ENCODE data around the gene TAS1R3.
A peak's percentile ranks its signal among the peaks of the same experiment; 100 is the strongest.

Gene TAS1R3

DNA sequence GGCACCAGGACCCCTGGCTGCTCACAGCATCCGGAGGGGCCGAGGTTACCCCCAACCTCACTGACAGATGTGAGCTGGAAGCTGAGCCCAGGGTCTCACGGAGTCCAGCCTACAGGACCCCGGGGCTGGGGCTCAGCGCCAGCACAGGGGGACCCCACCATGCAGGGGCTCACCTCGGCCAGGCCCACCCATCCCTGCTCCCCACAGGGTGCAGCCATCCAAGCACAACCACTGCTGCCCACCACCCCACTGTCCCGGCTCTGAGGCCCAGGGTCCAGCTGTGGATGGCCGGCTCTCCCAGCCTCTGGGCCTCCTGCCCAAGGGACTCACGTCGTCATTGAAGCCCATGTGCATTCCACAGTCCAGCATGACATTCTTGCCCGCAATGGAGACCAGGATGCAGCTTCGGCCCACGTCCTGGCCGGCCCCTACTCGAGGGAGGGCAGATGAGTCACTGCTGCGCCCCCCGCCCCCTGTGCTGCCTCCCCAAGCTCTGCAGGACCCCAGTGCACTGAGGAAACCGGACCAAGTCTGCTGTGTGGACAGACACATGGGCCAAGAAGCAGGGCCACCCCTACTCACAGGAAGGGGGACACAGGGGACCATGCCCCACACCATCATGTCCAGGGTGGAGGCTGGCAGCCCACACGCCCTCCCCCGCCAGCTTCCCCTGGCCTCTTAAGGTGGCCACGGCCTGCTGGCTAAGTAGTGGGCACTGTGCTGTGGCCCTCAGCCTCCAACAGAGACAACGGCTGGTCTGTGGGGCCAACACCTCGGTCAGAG, 10.2 kb upstream of the TAS1R3 start:
- no peak for DNase-seq (ENCODE audit: low read depth in 4 of 4, low spot score in 1 of 4)

DNA sequence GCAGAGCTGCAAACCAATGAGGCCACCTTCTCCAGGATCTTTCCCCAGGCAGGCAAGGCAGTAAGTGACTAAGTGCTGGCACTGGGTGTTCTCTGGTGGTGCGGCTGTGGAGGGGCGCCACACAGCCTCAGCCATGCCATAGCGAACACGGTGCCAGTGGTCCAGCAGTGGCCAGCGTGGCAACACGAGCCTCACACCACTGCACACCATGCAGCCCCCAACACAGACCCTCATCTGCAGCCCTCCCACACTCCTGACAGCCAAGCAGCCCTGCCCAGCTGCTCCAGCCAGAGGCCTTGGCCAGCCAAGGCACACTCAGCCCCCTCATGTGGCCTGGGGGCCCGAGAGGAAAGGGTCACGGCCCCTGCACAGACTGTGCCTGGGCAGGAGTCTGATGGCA, 9.6 kb upstream of the TAS1R3 start:
- no peak for DNase-seq (ENCODE audit: low read depth in 4 of 4, low spot score in 1 of 4)

DNA sequence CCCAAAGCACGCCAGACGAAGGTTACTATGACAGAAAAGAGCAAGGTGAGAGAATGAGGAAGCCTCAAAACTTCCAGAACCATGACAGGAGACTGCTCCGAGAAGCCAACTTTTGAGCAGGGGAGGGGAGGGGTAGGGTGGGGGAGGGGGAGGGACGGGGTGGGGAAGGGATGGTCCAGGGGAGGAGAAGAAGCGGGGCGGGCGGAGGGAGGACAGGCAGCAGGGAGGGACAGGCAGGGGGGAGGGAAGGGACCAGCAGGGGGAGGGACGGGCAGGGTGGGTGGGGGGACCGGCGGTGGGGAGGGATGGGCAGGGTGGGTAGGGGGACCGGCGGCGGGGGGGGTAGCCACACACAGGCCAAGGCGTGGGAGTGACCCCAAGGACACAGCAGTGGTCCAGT, 8.7 kb upstream of the TAS1R3 start:
- no peak for DNase-seq (ENCODE audit: low read depth in 4 of 4, low spot score in 1 of 4)

DNA sequence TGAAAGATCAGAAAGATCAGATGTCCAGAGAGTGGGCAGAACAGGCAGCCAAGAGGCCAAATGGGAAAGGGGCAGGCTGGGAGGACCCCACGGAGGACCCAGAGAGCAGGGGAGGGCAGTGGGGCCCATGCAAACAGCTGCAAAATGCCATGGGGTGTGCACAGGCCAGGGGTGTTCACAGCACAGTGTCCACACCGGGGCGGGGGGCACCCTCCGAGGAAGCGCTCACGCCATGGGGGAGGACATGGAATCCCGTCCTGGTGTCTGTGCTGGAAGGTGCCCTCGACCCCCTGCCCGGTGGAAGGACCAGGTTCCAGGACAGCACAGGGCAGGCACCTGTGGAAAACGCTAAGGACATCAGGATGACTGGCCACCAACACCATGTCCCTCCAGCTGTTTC, 8.1 kb upstream of the TAS1R3 start:
- no peak for DNase-seq (ENCODE audit: low read depth in 4 of 4, low spot score in 1 of 4)

DNA sequence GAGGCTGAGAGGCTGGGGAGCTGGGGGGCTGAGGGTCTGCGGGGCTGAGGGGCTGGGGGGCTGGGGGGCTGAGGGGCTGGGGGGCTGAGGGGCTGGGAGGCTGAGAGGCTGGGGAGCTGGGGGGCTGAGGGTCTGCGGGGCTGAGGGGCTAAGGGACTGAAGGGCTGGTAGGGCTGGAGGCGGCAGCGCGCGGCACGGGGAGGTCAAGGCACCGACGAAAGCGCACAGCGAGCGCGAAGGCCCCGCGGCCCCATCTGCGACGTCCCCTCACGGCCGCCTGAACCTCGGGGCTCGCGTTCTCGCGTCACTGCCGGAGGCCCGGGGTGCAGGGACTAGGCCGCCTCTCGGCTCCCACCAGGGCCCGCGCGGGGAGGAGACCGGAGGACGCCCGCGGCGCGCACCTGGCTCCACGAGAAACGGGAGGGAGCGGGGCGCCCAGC, 7.0 kb upstream of the TAS1R3 start:
- no peak for DNase-seq (ENCODE audit: low read depth in 4 of 4, low spot score in 1 of 4)

DNA sequence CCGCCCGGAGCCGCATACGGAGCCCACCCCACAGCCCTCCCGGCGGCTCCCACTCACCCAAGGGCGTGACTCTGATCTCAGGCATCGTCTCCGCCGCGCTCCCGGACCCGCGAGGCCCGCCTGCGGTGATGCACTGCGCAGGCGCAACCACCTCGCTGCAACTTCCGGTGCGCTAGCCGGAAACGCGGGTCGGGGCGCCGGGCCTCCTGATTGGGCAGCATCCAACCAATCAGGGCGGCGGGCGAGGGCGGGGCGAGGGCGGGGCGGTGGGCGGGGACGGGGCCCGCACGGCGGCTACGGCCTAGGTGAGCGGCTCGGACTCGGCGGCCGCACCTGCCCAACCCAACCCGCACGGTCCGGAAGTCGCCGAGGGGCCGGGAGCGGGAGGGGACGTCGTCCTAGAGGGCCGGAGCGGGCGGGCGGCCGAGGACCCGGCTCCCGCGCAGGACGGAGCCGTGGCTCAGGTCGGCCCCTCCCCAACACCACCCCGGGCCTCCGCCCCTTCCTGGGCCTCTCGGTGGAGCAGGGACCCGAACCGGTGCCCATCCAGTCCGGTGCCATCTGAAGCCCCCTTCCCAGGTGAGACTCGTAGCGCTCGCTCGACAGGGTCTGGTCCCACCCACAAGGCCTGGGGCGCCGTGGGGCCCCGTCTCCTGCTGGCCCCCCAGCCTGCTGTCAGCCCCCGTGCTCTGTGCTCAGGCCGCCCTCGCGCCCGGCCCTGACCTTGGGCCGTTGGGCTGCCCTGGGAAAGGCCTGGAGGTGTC, 6.4 kb upstream of the TAS1R3 start, which contains the start of the genes CPTP and INTS11:
Gene CPTP (plus strand): TSS at position 279 of the 764 bp plus-strand sequence. CDS start 2,109 bp downstream, outside the sequence.
Gene INTS11 (minus strand): TSS at position 137 of the 764 bp plus-strand sequence. CDS start 52 bp downstream, at position 85.
- DNase-seq (ENCODE audit: low read depth in 4 of 4, low spot score in 1 of 4) = peak; percentile 89 to 94 (median 94)

DNA sequence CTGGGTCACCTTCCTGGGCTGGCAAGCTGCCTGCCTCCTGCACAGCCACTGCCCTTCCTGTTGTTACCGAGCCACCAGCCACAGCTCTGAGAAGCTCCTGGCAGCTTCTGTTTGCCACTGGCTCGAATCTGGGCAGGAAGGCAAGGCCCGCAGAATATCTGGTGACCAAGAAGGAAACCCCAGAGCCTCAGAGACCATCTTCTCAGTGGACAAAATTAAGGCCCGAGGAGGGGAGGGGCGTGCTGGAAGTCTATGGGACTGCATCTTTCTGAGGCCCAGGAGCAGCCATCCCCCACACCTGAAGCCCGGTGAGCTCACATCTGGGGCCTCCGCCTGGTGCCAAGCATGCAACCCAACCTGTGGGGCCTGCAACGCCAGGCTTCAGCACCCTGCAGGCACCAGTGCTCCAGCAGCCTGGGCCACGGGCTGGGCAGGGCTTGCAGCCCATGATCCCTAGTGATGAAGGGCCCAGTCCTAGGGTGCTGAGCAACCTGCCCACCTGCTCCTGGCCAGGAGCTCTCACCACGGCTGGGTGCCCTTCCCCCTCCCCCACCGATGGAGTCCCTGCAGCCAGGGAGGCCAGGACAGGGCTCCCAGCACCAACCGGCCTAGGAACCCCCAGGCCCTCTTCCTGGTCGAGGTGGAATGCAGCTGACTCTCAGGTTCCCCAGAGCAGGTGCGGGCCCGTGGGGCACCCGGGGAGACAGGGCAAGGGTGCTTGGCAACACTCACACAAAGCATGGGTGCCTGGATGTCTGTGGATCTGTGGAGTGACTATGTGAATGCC, 5.6 kb upstream of the TAS1R3 start:
- DNase-seq (ENCODE audit: low read depth in 4 of 4, low spot score in 1 of 4) = no peak

DNA sequence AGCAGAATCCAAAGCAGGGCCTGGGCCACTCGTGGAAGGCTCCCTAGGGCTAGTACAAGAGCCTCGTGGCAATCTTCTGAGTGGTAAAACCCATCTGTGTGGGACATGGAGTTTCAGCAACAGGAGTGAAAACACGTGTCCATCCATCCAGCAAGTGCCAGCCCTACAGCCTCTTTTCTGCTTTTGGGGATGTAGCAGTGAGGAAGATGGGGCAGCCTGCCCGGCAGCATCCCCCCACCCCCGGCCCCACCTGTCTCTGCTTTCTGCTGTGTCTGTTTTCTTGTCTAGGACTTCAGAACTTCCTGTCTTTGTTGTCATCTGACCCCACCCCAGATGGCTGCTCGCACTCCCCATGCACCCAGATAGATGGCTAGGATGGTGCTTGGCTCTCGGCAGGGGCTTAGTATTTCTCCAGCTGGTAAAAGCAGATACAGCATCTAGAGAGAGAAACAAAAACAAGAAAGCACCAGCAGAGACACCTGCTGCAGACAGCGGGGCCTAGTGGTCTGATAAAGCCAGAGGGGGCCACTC, 4.9 kb upstream of the TAS1R3 start:
- DNase-seq (ENCODE audit: low read depth in 4 of 4, low spot score in 1 of 4) = no peak

DNA sequence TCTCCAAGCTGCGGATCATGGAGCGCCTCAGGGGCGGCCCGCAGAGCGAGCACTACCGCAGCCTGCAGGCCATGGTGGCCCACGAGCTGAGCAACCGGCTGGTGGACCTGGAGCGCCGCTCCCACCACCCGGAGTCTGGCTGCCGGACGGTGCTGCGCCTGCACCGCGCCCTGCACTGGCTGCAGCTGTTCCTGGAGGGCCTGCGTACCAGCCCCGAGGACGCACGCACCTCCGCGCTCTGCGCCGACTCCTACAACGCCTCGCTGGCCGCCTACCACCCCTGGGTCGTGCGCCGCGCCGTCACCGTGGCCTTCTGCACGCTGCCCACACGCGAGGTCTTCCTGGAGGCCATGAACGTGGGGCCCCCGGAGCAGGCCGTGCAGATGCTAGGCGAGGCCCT, 3.8 kb upstream of the TAS1R3 start:
- no peak for DNase-seq (ENCODE audit: low read depth in 4 of 4, low spot score in 1 of 4)

DNA sequence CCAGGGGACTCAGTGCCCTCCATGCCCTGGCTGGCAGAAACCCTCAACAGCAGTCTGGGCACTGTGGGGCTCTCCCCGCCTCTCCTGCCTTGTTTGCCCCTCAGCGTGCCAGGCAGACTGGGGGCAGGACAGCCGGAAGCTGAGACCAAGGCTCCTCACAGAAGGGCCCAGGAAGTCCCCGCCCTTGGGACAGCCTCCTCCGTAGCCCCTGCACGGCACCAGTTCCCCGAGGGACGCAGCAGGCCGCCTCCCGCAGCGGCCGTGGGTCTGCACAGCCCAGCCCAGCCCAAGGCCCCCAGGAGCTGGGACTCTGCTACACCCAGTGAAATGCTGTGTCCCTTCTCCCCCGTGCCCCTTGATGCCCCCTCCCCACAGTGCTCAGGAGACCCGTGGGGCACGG, 2.8 kb upstream of the TAS1R3 start:
- no peak for DNase-seq (ENCODE audit: low read depth in 4 of 4, low spot score in 1 of 4)

DNA sequence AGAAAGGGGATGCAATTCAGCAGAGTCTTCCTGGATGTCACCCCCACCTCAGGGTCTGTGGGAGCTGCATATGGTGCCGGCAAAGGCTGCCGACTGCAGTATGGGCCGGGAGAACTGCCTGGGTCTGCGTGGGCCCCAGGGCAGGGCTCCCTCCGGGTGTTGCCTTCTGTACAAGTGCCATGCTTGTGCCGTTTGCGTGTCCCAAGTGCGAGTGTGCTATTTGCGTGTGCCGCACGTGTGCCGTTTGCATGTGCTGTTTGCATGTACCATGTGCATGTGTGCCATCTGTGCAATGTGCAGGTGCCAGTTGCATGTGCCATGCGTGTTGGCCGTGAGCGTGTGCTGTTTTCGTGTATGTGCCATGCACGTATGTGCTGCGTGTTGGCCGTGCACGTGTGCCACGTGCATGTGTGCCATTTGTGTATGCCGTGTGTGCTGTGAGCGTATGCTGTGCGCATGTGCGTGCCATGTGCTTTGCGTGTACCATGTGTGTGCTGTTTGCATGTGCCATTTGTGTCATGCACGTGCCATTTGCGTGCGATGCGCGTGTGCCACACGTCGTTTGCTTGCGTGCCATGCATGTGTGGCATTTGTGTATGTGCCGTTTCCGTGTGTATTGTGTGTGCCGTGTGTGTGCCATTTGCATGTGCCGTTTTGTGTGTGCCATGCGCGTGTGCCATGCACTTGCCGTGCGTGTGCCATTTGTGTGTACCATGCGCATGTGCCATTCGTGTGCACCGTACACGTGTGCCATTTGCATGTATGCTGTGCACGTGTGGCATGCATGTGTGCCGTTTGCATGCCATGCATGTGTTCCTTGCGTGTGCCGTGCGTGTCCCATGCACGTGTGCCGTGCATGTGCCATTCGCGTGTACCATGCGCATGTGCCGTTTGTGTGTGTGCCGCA, 1.5 kb upstream of the TAS1R3 start:
- no peak for DNase-seq (ENCODE audit: low read depth in 4 of 4, low spot score in 1 of 4)

DNA sequence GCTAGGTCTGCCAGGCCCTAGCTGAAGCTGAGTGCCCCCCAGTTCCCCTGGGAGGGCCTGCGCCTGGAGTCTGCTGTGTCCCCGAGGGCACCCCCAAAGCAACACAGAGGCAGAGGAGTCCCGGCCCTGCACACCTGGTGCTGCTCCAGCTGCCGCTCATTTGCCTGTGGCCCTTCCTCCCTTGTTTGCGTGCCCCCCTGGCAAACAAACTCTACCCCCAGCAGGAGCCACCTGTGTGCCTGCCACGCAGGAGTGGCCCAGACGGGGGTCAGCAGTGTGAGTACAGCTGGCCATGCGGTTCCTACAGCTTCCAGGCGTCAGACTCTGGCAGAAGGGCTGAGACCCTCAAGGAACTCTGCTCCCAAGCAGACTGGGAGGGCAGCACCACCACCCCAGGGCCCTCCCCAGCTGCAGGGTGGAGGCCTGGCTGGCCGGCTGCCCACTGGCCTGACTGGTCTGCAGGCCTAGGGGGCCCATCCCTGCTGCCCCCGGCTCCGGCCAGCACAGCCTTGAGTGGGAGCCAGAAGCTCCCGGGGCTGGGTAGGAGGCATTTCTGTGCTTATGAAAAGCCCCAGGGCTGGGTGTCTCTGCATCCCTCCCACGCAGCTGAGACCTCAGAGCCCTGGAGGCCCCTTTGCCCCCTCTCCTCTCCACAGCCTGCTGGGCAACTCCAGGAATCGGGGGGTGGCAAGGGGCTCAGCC, 563 bp upstream of the TAS1R3 start:
- no peak for DNase-seq (ENCODE audit: low read depth in 4 of 4, low spot score in 1 of 4)

DNA sequence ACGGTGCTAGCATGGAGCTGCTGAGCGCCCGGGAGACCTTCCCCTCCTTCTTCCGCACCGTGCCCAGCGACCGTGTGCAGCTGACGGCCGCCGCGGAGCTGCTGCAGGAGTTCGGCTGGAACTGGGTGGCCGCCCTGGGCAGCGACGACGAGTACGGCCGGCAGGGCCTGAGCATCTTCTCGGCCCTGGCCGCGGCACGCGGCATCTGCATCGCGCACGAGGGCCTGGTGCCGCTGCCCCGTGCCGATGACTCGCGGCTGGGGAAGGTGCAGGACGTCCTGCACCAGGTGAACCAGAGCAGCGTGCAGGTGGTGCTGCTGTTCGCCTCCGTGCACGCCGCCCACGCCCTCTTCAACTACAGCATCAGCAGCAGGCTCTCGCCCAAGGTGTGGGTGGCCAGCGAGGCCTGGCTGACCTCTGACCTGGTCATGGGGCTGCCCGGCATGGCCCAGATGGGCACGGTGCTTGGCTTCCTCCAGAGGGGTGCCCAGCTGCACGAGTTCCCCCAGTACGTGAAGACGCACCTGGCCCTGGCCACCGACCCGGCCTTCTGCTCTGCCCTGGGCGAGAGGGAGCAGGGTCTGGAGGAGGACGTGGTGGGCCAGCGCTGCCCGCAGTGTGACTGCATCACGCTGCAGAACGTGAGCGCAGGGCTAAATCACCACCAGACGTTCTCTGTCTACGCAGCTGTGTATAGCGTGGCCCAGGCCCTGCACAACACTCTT, 1.1 kb downstream of the TAS1R3 start:
- DNase-seq (ENCODE audit: low read depth in 4 of 4, low spot score in 1 of 4) = no peak

DNA sequence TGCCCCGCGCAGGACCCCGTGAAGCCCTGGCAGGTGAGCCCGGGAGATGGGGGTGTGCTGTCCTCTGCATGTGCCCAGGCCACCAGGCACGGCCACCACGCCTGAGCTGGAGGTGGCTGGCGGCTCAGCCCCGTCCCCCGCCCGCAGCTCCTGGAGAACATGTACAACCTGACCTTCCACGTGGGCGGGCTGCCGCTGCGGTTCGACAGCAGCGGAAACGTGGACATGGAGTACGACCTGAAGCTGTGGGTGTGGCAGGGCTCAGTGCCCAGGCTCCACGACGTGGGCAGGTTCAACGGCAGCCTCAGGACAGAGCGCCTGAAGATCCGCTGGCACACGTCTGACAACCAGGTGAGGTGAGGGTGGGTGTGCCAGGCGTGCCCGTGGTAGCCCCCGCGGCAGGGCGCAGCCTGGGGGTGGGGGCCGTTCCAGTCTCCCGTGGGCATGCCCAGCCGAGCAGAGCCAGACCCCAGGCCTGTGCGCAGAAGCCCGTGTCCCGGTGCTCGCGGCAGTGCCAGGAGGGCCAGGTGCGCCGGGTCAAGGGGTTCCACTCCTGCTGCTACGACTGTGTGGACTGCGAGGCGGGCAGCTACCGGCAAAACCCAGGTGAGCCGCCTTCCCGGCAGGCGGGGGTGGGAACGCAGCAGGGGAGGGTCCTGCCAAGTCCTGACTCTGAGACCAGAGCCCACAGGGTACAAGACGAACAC, 1.8 kb downstream of the TAS1R3 start:
- DNase-seq (ENCODE audit: low read depth in 4 of 4, low spot score in 1 of 4) = no peak

DNA sequence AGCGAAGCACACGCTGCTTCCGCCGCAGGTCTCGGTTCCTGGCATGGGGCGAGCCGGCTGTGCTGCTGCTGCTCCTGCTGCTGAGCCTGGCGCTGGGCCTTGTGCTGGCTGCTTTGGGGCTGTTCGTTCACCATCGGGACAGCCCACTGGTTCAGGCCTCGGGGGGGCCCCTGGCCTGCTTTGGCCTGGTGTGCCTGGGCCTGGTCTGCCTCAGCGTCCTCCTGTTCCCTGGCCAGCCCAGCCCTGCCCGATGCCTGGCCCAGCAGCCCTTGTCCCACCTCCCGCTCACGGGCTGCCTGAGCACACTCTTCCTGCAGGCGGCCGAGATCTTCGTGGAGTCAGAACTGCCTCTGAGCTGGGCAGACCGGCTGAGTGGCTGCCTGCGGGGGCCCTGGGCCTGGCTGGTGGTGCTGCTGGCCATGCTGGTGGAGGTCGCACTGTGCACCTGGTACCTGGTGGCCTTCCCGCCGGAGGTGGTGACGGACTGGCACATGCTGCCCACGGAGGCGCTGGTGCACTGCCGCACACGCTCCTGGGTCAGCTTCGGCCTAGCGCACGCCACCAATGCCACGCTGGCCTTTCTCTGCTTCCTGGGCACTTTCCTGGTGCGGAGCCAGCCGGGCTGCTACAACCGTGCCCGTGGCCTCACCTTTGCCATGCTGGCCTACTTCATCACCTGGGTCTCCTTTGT, 2.6 kb downstream of the TAS1R3 start:
- no peak for DNase-seq (ENCODE audit: low read depth in 4 of 4, low spot score in 1 of 4)

DNA sequence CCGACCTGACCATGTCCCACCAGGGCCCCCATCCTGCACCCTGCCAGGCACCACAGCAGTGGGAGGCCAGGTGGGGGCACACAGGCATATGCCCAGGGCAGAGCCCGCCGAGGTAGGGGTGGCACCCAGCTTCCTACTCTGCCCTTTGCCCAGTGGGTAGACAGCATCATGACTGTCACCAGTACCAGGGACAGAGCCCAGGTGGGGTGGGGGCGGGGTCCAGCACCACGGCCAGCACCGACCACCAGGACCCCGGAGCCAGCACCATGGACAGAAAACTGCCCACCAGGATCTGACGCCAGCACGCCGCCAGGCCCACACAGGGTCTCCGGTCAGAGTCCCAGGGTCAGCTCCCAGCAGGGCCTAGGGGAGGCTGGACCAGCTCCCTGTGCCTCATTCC, 3.8 kb downstream of the TAS1R3 start:
- DNase-seq (ENCODE audit: low read depth in 4 of 4, low spot score in 1 of 4) = no peak

DNA sequence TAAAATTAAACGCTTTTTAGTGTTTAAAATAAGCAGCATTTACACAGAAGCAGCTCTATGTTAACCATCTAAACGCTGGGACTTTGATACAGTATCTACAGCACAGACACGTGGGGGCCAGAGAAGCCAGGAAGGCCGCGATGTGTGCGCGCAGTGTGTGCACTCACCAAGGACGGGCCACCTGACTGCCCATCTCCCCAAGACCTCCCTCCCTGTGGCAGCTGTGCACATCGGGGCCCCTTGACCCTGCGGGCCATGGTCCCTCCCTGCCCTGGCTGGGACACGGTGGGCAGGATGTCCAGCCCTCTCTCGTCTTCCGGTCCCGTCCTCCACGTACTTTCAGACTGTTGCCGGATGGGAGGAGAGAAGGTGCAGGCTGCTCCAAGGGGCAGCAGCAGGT, 4.2 kb downstream of the TAS1R3 start:
- no peak for DNase-seq (ENCODE audit: low read depth in 4 of 4, low spot score in 1 of 4)

DNA sequence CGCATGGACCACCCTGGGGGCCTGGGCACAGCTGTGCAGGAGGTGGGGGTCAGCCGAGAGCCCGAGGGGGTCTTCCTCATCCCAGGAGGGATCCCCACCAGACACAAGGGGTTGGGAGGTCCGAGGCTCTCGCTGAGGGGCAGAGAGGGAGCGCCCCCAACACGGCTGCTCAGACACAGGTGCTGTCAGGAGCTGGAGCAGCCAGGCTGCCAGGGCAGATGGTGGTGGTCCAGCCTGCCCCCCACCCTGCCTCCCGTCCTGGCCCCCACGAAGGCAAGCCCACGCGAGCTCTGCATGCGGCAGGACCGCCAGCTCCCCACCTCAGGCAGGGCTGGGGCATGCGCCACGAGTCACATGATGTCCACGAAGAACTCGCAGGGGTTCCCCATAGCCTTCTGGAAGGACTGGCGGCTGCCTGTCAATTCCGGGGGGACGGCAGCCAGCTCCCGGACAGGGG, 4.7 kb downstream of the TAS1R3 start:
- DNase-seq (ENCODE audit: low read depth in 4 of 4, low spot score in 1 of 4) = no peak
